ENCODE results near the gene CTBP1.

CTBP1 gene

DNA sequence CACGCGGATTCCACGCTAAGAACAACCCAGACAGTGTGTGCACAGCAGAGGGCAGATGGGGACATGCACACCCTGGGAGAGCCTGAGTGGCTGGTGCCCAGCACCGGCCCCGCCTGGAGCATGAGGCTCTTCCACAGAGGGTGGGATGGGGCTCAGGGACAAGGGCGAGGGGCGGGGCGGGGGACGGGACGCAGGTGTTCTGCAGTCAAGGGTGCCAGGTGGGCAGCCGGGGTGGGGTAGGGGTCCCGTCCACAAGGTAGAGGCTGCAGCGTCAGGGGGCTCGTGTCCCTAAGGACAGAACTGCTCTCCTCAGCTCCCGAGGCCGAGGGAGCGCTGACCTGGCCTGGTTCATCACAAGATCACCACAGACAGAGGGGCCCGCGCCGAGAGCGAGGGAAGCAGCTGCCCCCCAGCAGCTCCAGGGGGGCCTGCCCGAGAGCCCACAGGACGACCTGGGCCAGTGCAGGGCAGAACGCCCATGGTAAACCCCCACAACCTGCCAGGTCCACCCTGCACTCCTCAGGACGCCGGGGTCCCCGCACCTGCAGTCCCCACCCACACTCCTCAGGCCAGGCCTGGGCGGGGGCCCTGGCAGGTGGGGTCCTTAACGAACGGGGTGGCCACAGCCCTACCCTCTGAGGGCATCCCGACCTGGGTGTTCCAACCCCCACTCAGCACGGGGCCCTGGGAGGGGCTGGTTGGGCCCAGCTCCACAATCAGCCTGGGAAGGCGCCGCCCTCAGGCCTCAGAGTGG is 26.7 kb downstream of the CTBP1 start:
- no CpG with 5 or more reads among the region's 34 CpGs for WGBS, 2 donors (ENCODE audit: extremely low coverage in 2 of 2, insufficient read length in 2 of 2, insufficient replicate concordance in 1 of 2)

DNA sequence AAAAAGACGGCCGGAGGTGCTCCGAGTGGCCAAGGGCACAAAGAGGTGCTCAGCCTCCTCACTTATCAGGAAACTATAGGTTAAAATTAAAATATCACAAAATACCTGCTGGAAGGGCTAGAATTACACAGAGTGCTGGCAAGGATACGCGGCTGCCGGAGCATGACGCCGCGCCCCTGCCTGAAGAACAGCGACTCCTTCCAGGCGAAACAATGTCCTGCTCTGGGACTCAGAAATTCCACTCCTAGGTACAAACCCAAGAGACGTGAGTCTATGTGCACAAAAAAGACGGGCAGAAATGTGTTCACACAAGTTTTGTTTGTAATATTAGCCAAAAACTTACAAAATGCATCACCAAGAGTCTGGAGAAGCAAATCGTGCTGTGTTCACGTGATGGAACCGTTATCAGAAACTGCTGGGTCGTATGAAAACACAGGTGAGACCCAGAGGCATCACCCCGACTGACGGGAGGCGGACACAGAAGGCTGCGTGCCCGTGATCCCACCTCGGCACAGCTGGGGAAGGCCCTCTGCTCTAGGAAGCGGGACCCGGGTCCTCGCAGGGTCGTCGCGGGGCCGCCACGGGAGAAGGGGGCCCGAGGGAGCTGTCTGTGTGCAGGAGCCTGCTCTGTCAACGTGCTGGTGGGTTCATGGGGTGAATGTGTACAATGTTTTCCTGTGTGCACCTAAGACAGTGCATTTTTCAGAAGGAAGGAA is 27.6 kb downstream of the CTBP1 start:
- H3K9ac ChIP-seq (ENCODE audit: low read depth, low read length, poor library complexity) = no peak overlapping the region
- no peak overlapping the region for H2AK5ac ChIP-seq (ENCODE audit: low read depth, low read length)
- H3K36me3 ChIP-seq (replicated peaks in 1 of 2; ENCODE audit: control insufficient read depth in 2 of 2, insufficient read depth in 2 of 2, low read length in 2 of 2) = peaks cover 46 to 86% of the 10 kb centered on the region in 2 donors
- no peak overlapping the region for H2BK12ac ChIP-seq (ENCODE audit: low read length)
- no peaks in the 10 kb centered on the region for H3K4me1 ChIP-seq (ENCODE audit: control insufficient read depth in 2 of 2, insufficient read depth in 1 of 2, low read depth in 1 of 2, low read length in 2 of 2)
- H3K14ac ChIP-seq (ENCODE audit: low read length) = no peak overlapping the region
- no peak overlapping the region for H3K27ac ChIP-seq (replicated peaks; ENCODE audit: low read length)
- H3K4ac ChIP-seq (ENCODE audit: low read length) = no peak overlapping the region
- H3K18ac ChIP-seq (ENCODE audit: low read length) = no peak overlapping the region
- no peak overlapping the region for H2BK15ac ChIP-seq (ENCODE audit: low read length)
- H2AFZ ChIP-seq (ENCODE audit: low read length) = no peak overlapping the region
- DNase-seq (ENCODE audit: low spot score) = no peak
- no CpG with 5 or more reads among the region's 33 CpGs for WGBS, 2 donors (ENCODE audit: extremely low coverage in 2 of 2, insufficient read length in 2 of 2, insufficient replicate concordance in 1 of 2)
- H3K4me2 ChIP-seq (ENCODE audit: insufficient read depth, low read length, poor library complexity, severe bottlenecking) = no peak overlapping the region
- peak overlapping the region; percentile 65 for H3K23ac ChIP-seq (ENCODE audit: low read depth, low read length, poor library complexity)
- no peak overlapping the region for H2BK120ac ChIP-seq (ENCODE audit: low read depth, low read length)
- H3K4me3 ChIP-seq (ENCODE audit: low read length in 2 of 2) = no peak overlapping the region
- peaks cover 24% of the 10 kb centered on the region for H3K79me1 ChIP-seq (ENCODE audit: low read depth, low read length)
- H3K27me3 ChIP-seq (ENCODE audit: control insufficient read depth in 3 of 3, insufficient read depth in 3 of 3, low read depth in 1 of 3, low read length in 3 of 3) = no peaks in the 10 kb centered on the region
- no peak overlapping the region for H2BK5ac ChIP-seq (ENCODE audit: low read length)
- H3K9me3 ChIP-seq (replicated peaks in 1 of 2; ENCODE audit: control insufficient read depth in 2 of 2, insufficient read depth in 1 of 2, low read depth in 1 of 2, low read length in 2 of 2) = peaks cover 0 to 3% of the 10 kb centered on the region in 2 donors
- H4K8ac ChIP-seq (ENCODE audit: low read depth, low read length) = no peak overlapping the region
- H4K91ac ChIP-seq (ENCODE audit: low read depth, low read length, poor library complexity) = no peak overlapping the region

More for the DNA sequence above, 26.7 kb downstream of the CTBP1 start:
- no peak overlapping the region for H2BK5ac ChIP-seq (ENCODE audit: low read length)
- H3K36me3 ChIP-seq (replicated peaks in 1 of 2; ENCODE audit: control insufficient read depth in 2 of 2, insufficient read depth in 2 of 2, low read length in 2 of 2) = peaks cover 46 to 86% of the 10 kb centered on the region in 2 donors
- no peak overlapping the region for H3K9ac ChIP-seq (ENCODE audit: low read depth, low read length, poor library complexity)
- no peaks in the 10 kb centered on the region for H3K27me3 ChIP-seq (ENCODE audit: control insufficient read depth in 3 of 3, insufficient read depth in 3 of 3, low read depth in 1 of 3, low read length in 3 of 3)
- H3K4me3 ChIP-seq (ENCODE audit: low read length in 2 of 2) = no peak overlapping the region
- H3K23ac ChIP-seq (ENCODE audit: low read depth, low read length, poor library complexity) = peak overlapping the region; percentile 65
- H3K79me1 ChIP-seq (ENCODE audit: low read depth, low read length) = peaks cover 20% of the 10 kb centered on the region
- no peak overlapping the region for H3K4ac ChIP-seq (ENCODE audit: low read length)
- no peak overlapping the region for H3K4me2 ChIP-seq (ENCODE audit: insufficient read depth, low read length, poor library complexity, severe bottlenecking)
- no peak overlapping the region for H3K27ac ChIP-seq (replicated peaks; ENCODE audit: low read length)
- H3K14ac ChIP-seq (ENCODE audit: low read length) = no peak overlapping the region
- no peak overlapping the region for H4K91ac ChIP-seq (ENCODE audit: low read depth, low read length, poor library complexity)
- no peak overlapping the region for H2BK15ac ChIP-seq (ENCODE audit: low read length)
- no peak overlapping the region for H2AFZ ChIP-seq (ENCODE audit: low read length)
- peaks cover 0 to 3% of the 10 kb centered on the region in 2 donors for H3K9me3 ChIP-seq (replicated peaks in 1 of 2; ENCODE audit: control insufficient read depth in 2 of 2, insufficient read depth in 1 of 2, low read depth in 1 of 2, low read length in 2 of 2)
- H3K4me1 ChIP-seq (ENCODE audit: control insufficient read depth in 2 of 2, insufficient read depth in 1 of 2, low read depth in 1 of 2, low read length in 2 of 2) = no peaks in the 10 kb centered on the region
- no peak overlapping the region for H2AK5ac ChIP-seq (ENCODE audit: low read depth, low read length)
- DNase-seq (ENCODE audit: low spot score) = no peak
- H3K18ac ChIP-seq (ENCODE audit: low read length) = no peak overlapping the region
- peak overlapping the region; percentile 22 for H2BK12ac ChIP-seq (ENCODE audit: low read length)
- H2BK120ac ChIP-seq (ENCODE audit: low read depth, low read length) = no peak overlapping the region
- no peak overlapping the region for H4K8ac ChIP-seq (ENCODE audit: low read depth, low read length)

DNA sequence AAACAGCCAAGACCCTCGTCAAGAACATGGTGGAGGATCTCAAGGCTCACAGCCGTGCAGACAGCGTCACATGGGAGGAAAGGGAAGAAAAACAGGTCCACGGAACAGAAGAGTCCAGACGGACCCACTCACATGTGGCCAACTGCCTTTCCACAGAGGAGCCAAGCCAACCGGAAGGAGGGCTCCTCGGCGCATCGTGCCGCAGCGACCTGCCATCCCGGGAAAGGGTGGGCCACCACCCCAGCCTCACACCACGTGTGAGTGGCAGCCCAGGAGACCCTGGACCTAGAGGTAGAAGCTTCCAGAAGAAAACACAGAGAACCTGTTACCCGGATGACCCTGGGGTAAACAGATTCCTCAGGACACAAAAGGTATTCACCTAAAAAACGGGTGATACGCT is 28.4 kb downstream of the CTBP1 start:
- peaks cover 0 to 3% of the 10 kb centered on the region in 2 donors for H3K9me3 ChIP-seq (replicated peaks in 1 of 2; ENCODE audit: control insufficient read depth in 2 of 2, insufficient read depth in 1 of 2, low read depth in 1 of 2, low read length in 2 of 2)
- H3K23ac ChIP-seq (ENCODE audit: low read depth, low read length, poor library complexity) = no peak overlapping the region
- no peak overlapping the region for H4K91ac ChIP-seq (ENCODE audit: low read depth, low read length, poor library complexity)
- peaks cover 24% of the 10 kb centered on the region for H3K79me1 ChIP-seq (ENCODE audit: low read depth, low read length)
- H3K4ac ChIP-seq (ENCODE audit: low read length) = no peak overlapping the region
- H3K27ac ChIP-seq (replicated peaks; ENCODE audit: low read length) = no peak overlapping the region
- no peak overlapping the region for H4K8ac ChIP-seq (ENCODE audit: low read depth, low read length)
- H3K36me3 ChIP-seq (replicated peaks in 1 of 2; ENCODE audit: control insufficient read depth in 2 of 2, insufficient read depth in 2 of 2, low read length in 2 of 2) = peaks cover 47 to 86% of the 10 kb centered on the region in 2 donors
- no peaks in the 10 kb centered on the region for H3K4me1 ChIP-seq (ENCODE audit: control insufficient read depth in 2 of 2, insufficient read depth in 1 of 2, low read depth in 1 of 2, low read length in 2 of 2)
- H2BK15ac ChIP-seq (ENCODE audit: low read length) = no peak overlapping the region
- no peak overlapping the region for H2AK5ac ChIP-seq (ENCODE audit: low read depth, low read length)
- no peak overlapping the region for H2AFZ ChIP-seq (ENCODE audit: low read length)
- DNase-seq (ENCODE audit: low spot score) = no peak
- H3K9ac ChIP-seq (ENCODE audit: low read depth, low read length, poor library complexity) = no peak overlapping the region
- WGBS, 2 donors (ENCODE audit: extremely low coverage in 2 of 2, insufficient read length in 2 of 2, insufficient replicate concordance in 1 of 2) = no CpG with 5 or more reads among the region's 16 CpGs
- no peak overlapping the region for H3K4me2 ChIP-seq (ENCODE audit: insufficient read depth, low read length, poor library complexity, severe bottlenecking)
- H3K14ac ChIP-seq (ENCODE audit: low read length) = no peak overlapping the region
- H3K18ac ChIP-seq (ENCODE audit: low read length) = no peak overlapping the region
- H3K27me3 ChIP-seq (ENCODE audit: control insufficient read depth in 3 of 3, insufficient read depth in 3 of 3, low read depth in 1 of 3, low read length in 3 of 3) = no peaks in the 10 kb centered on the region
- H2BK5ac ChIP-seq (ENCODE audit: low read length) = no peak overlapping the region
- peak overlapping the region; percentile 65 for H2BK12ac ChIP-seq (ENCODE audit: low read length)
- H3K4me3 ChIP-seq (ENCODE audit: low read length in 2 of 2) = peak overlapping the region in 1 of 2 donors; percentile 34
- H2BK120ac ChIP-seq (ENCODE audit: low read depth, low read length) = no peak overlapping the region

DNA sequence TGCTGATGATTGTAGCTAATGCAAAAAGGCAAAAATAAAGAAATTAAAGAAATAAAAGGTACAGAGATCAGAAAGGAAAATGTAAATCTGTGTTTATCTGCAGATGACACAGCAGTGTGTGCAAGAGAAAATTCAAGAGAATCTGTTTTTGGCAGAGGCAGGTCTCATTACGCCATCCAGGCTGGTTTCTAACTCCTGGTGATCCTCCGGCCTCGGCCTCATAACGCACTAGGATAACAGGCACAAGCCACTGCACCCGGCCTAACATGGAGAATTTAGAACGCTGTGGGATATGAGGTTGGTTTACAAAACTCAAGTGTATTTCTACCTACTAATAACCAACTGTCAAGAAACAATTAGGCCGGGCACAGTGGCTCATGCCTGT is 29.4 kb downstream of the CTBP1 start:
- no peak overlapping the region for H3K27ac ChIP-seq (replicated peaks; ENCODE audit: low read length)
- H4K91ac ChIP-seq (ENCODE audit: low read depth, low read length, poor library complexity) = no peak overlapping the region
- no peak for DNase-seq (ENCODE audit: low spot score)
- H4K8ac ChIP-seq (ENCODE audit: low read depth, low read length) = no peak overlapping the region
- H3K23ac ChIP-seq (ENCODE audit: low read depth, low read length, poor library complexity) = no peak overlapping the region
- H2BK15ac ChIP-seq (ENCODE audit: low read length) = no peak overlapping the region
- no peak overlapping the region for H3K4me2 ChIP-seq (ENCODE audit: insufficient read depth, low read length, poor library complexity, severe bottlenecking)
- no peak overlapping the region for H2BK5ac ChIP-seq (ENCODE audit: low read length)
- no peak overlapping the region for H3K4me3 ChIP-seq (ENCODE audit: low read length in 2 of 2)
- H3K18ac ChIP-seq (ENCODE audit: low read length) = no peak overlapping the region
- no peak overlapping the region for H3K9ac ChIP-seq (ENCODE audit: low read depth, low read length, poor library complexity)
- H3K79me1 ChIP-seq (ENCODE audit: low read depth, low read length) = peaks cover 19% of the 10 kb centered on the region
- no peak overlapping the region for H3K4ac ChIP-seq (ENCODE audit: low read length)
- no peak overlapping the region for H2BK12ac ChIP-seq (ENCODE audit: low read length)
- H2AFZ ChIP-seq (ENCODE audit: low read length) = no peak overlapping the region
- H3K14ac ChIP-seq (ENCODE audit: low read length) = no peak overlapping the region
- H3K4me1 ChIP-seq (ENCODE audit: control insufficient read depth in 2 of 2, insufficient read depth in 1 of 2, low read depth in 1 of 2, low read length in 2 of 2) = no peaks in the 10 kb centered on the region
- H3K27me3 ChIP-seq (ENCODE audit: control insufficient read depth in 3 of 3, insufficient read depth in 3 of 3, low read depth in 1 of 3, low read length in 3 of 3) = no peaks in the 10 kb centered on the region
- no peak overlapping the region for H2BK120ac ChIP-seq (ENCODE audit: low read depth, low read length)
- H2AK5ac ChIP-seq (ENCODE audit: low read depth, low read length) = no peak overlapping the region
- peaks cover 0 to 3% of the 10 kb centered on the region in 2 donors for H3K9me3 ChIP-seq (replicated peaks in 1 of 2; ENCODE audit: control insufficient read depth in 2 of 2, insufficient read depth in 1 of 2, low read depth in 1 of 2, low read length in 2 of 2)
- WGBS, 2 donors (ENCODE audit: extremely low coverage in 2 of 2, insufficient read length in 2 of 2, insufficient replicate concordance in 1 of 2) = no CpG with 5 or more reads among the region's 7 CpGs
- H3K36me3 ChIP-seq (replicated peaks in 1 of 2; ENCODE audit: control insufficient read depth in 2 of 2, insufficient read depth in 2 of 2, low read length in 2 of 2) = peaks cover 47 to 86% of the 10 kb centered on the region in 2 donors

Data from neuronal stem cell (in vitro differentiated cells).